22Rv1 (cell line): ENCODE results near the gene TMEM181.
"Not testable (repeated sequence)": the region's sequence is repeated elsewhere in the genome, so short reads cannot be mapped to it uniquely, and the experiment has no call there.

Source experiments
- H3K27ac ChIP-seq: fragments of 450-650 bp; 2 replicates; pipeline ENCODE4 v1.5.1; 2017
- CTCF ChIP-seq: fragments of 450-650 bp; IDR thresholded peaks from 2 replicates; pipeline ENCODE4 v1.5.1; 2017; ENCODE audit warnings: mild to moderate bottlenecking
- ZFX ChIP-seq: fragments of 450-650 bp; IDR thresholded peaks from 2 replicates; pipeline ENCODE4 v1.6.1; 2017; ENCODE audit warnings: antibody characterized with exemption, borderline replicate concordance

The TMEM181 gene

DNA sequence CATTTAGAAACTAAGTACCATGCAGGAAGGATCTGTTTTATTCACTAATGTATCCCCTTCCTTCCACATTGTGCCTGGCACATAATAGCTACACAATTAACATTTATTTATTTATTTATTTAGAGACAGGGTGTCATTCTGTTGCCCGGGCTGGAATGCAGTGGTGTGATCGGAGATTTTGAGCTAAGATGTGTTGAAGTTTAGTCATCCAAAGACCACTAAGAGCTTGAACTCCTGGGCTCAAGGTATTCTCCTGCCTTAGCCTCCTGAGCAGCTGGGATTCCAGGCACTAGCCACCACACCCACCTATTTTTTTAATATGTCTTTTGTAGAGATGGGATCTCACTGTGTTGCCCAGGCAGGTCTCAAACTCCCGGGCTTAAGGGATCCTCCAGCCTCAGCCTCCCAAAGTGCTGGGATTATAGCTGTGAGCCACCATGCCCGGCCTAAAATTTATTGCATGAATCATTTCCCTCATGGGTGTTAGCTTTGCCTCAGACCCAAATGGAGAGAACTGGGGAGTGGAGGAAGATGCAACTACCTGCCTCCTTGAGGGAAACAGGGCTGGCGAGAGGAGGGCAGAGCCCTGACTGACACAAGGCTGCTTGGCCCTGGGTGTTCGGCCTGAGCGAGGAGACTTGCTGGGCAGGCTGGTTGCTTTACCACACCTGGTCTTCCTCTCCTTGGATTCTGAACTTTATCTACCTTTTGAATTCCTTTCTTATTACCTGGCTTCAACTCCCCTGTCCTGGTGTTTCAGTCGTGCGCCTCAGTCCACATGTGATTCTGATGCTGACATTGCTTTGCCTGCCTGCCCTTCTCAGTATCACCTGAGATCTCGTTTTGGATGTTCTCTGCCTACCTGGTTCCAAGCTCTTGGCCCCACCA lies 86.4 kb downstream of the TMEM181 start:
- H3K27ac ChIP-seq = no peak overlapping the region
- TF ChIP-seq CTCF (no peak), ZFX (no peak)

- TF ChIP-seq CTCF (no peak), ZFX (no peak)
- H3K27ac ChIP-seq = no peak overlapping the region
Measured at GRCh38 chr6:158647501-158647900, 87.6 kb downstream of the TMEM181 start.

GRCh38 chr6:158648682-158649131 lies 88.8 kb downstream of the TMEM181 start:
- no peak overlapping the region for H3K27ac ChIP-seq
- no peak for TF ChIP-seq ZFX
- TF ChIP-seq CTCF = no peak

DNA sequence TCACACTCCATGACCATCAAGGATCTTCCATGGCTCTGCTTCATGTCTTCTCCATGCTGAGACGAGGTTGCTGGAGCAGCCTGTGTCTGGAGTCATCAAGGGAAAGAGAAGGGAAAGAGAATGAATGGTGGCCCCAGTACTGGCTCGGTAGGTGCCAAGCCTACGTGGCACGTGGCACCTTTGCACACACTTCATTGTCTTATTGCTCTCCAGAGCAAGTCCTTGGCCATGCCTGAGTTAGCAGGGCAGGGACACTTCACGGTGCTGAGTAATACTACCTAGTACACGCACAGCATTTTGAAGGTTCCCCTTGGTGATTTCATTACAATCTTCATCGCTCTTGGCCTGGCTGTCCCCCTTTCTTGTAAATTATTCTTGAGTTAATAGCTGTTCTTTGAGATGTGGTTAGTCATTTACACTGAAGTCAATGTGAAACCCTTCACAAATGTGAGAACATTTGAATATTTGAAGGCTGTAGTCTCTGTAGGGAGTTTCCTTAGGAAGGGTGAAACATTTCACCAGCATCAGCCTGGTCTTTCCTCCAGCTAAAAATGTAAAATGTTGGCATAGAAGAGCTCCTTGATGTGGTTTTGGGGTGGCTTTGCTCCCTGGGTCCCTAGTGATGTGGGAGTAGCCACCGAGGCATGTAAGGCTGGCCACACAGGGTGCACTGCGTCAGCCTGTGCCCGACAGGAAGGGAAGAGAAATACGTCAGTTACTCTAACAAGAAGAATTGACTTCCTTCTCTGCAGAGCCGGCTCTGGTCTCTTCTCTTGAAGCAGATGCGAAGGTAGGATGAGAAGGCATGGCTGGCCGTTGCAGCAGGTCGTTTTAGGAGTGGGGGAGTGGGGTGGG lies 89.6 kb downstream of the TMEM181 start, which contains the start of gene SYTL3:
Gene SYTL3, plus strand, starts transcription at position 766 of the 855 bp plus-strand sequence. CDS start 13,215 bp downstream, outside the sequence.
- TF ChIP-seq CTCF (no peak), ZFX (no peak)
- no peak within 1 kb of the TSS for H3K27ac ChIP-seq

- H3K27ac ChIP-seq = not testable (repeated sequence)
Measured at GRCh38 chr6:158651981-158652737, 92.3 kb downstream of the TMEM181 start.

DNA sequence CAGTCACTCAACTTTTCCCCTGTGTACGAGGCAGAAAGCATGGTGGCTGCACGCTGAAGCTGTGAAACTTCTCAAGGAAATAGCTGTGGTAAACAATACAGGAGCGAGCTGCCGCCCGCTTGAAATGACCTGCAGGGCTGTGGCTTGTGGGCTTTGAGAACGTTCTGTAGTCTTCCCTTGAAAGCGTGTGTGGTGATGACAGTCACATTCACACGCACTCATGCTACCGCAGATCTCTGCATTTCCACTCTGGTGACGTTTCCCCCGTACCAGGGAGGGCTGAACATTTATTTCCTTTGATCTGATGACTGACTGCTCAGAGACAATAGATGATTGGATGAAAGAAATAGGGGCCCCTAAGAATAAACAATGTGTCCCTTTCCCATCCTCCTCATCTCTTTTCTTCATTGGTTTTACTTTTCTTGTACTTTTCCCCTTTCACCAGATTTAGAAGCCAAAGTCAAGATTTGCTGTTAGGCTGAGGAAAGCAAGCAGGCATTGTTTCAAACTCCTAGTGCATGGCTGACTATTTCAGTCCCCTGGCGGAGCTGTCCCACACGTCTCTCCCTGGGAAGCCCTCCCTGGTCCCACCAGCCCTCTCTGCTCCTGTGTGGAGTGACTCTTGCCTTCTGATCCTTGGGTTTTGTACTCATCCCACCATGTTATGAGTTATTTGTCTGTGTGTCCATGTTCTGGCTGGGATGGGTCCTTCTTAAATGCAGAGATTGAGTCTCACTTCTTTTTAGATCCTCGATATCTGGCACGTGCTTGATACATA lies 93.9 kb downstream of the TMEM181 start:
- TF ChIP-seq ZFX (no peak), CTCF (no peak)
- no peak overlapping the region for H3K27ac ChIP-seq
